ENCODE results near the gene TRIM69. TPM values are rescaled to one million over a fixed set of nuclear protein-coding genes. Genes with fewer than 3 reads are reported as not detected.

TRIM69 gene
- total RNA-seq, 1 donor from 2014 or later = 22.8 TPM

- H3K27me3 Mint-ChIP-seq (ENCODE audit: unreplicated experiment) = no peaks in the 10 kb centered on the region
- H3K4me1 Mint-ChIP-seq (ENCODE audit: low read depth, unreplicated experiment) = no peaks in the 10 kb centered on the region
- TF ChIP-seq CTCF (IDR thresholded peaks at IDR 0.05; ENCODE audit: partially characterized antibody, unreplicated experiment) = peak; percentile 16
- peaks cover 2% of the 10 kb centered on the region for H3K9me3 Mint-ChIP-seq (ENCODE audit: unreplicated experiment)
- DNase-seq = no peak
- no peak overlapping the region for H3K4me3 Mint-ChIP-seq (ENCODE audit: unreplicated experiment)
- no peak overlapping the region for H3K27ac Mint-ChIP-seq (ENCODE audit: unreplicated experiment)
- no peaks in the 10 kb centered on the region for H3K36me3 Mint-ChIP-seq (ENCODE audit: unreplicated experiment)
These were observed 62.5 kb downstream of the TRIM69 start for GRCh38 chr15:44798826-44799225.

GRCh38 chr15:44801364-44801763, 65.0 kb downstream of the TRIM69 start:
- Mint-ChIP-seq H3K27me3 (ENCODE audit: unreplicated experiment) (no peaks in the 10 kb centered on the region), H3K36me3 (ENCODE audit: unreplicated experiment) (no peaks in the 10 kb centered on the region), H3K4me3 (ENCODE audit: unreplicated experiment) (no peak overlapping the region), H3K4me1 (ENCODE audit: low read depth, unreplicated experiment) (no peaks in the 10 kb centered on the region), H3K27ac (ENCODE audit: unreplicated experiment) (no peak overlapping the region), H3K9me3 (ENCODE audit: unreplicated experiment) (peaks cover 2% of the 10 kb centered on the region)
- no peak for TF ChIP-seq CTCF (IDR thresholded peaks at IDR 0.05; ENCODE audit: partially characterized antibody, unreplicated experiment)
- no peak for DNase-seq

GRCh38 chr15:44801797-44802196, 65.5 kb downstream of the TRIM69 start:
- no peak overlapping the region for H3K27ac Mint-ChIP-seq (ENCODE audit: unreplicated experiment)
- no peaks in the 10 kb centered on the region for H3K36me3 Mint-ChIP-seq (ENCODE audit: unreplicated experiment)
- H3K4me3 Mint-ChIP-seq (ENCODE audit: unreplicated experiment) = no peak overlapping the region
- peaks cover 2% of the 10 kb centered on the region for H3K9me3 Mint-ChIP-seq (ENCODE audit: unreplicated experiment)
- no peak for TF ChIP-seq CTCF (IDR thresholded peaks at IDR 0.05; ENCODE audit: partially characterized antibody, unreplicated experiment)
- DNase-seq = no peak
- H3K4me1 Mint-ChIP-seq (ENCODE audit: low read depth, unreplicated experiment) = no peaks in the 10 kb centered on the region
- no peaks in the 10 kb centered on the region for H3K27me3 Mint-ChIP-seq (ENCODE audit: unreplicated experiment)

GRCh38 chr15:44802336-44802735, 66.0 kb downstream of the TRIM69 start:
- Mint-ChIP-seq H3K27ac (ENCODE audit: unreplicated experiment) (no peak overlapping the region), H3K4me1 (ENCODE audit: low read depth, unreplicated experiment) (no peaks in the 10 kb centered on the region), H3K4me3 (ENCODE audit: unreplicated experiment) (no peak overlapping the region), H3K9me3 (ENCODE audit: unreplicated experiment) (peaks cover 2% of the 10 kb centered on the region), H3K27me3 (ENCODE audit: unreplicated experiment) (no peaks in the 10 kb centered on the region), H3K36me3 (ENCODE audit: unreplicated experiment) (no peaks in the 10 kb centered on the region)
- no peak for TF ChIP-seq CTCF (IDR thresholded peaks at IDR 0.05; ENCODE audit: partially characterized antibody, unreplicated experiment)
- DNase-seq = no peak

GRCh38 chr15:44804298-44805046, 68.1 kb downstream of the TRIM69 start:
- H3K4me1 Mint-ChIP-seq (ENCODE audit: low read depth, unreplicated experiment) = no peaks in the 10 kb centered on the region
- no peak overlapping the region for H3K4me3 Mint-ChIP-seq (ENCODE audit: unreplicated experiment)
- no peak for DNase-seq
- H3K36me3 Mint-ChIP-seq (ENCODE audit: unreplicated experiment) = no peaks in the 10 kb centered on the region
- H3K27ac Mint-ChIP-seq (ENCODE audit: unreplicated experiment) = no peak overlapping the region
- H3K9me3 Mint-ChIP-seq (ENCODE audit: unreplicated experiment) = peaks cover 2% of the 10 kb centered on the region
- no peak for TF ChIP-seq CTCF (IDR thresholded peaks at IDR 0.05; ENCODE audit: partially characterized antibody, unreplicated experiment)
- no peaks in the 10 kb centered on the region for H3K27me3 Mint-ChIP-seq (ENCODE audit: unreplicated experiment)

All from glutamatergic neuron (in vitro differentiated cells).